Measurements from ENCODE around the gene OR13C2. TPM values are rescaled to one million over a fixed set of nuclear protein-coding genes. Genes with fewer than 3 reads are reported as not detected.

OR13C2 gene
- total RNA-seq, 1 donor from 2014 or later: not detected

- DNase-seq (ENCODE audit: low spot score) (no peak), ATAC-seq (no peak)
- intact Hi-C loops (cut with DNase I): no loop called here
Measured at GRCh38 chr9:104556830-104557634, 48.4 kb downstream of the OR13C2 start.

DNA sequence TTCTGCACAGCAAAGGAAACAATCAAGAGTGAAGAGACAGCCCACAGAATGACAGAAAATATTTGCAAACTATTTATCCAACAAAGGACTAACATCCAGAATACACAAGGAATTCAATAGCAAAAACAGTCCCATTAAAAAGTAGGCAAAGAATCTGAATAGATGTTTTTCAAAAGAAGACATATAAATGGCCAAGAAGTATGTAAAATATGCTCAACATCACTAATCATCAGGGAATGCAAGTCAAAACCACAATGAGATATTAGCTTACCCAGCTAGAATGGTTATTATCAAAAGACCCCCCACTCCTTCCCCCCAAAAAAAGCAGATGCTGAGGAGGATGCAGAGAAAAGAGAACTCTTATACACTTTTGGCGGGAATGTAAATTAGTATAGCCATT, 49.9 kb downstream of the OR13C2 start:
- no peak for ATAC-seq
- intact Hi-C loops (cut with DNase I): no loop called here
- DNase-seq (ENCODE audit: low spot score): no peak

Other genes with a start within 250 kb of the OR13C2 start
- not detected for gene OR13F1, start 101.4 kb downstream of the OR13C2 start, total RNA-seq
- gene OR13C4, start 78.4 kb downstream of the OR13C2 start, total RNA-seq: not detected
- not detected for gene OR13C3, start 68.8 kb downstream of the OR13C2 start, total RNA-seq
- gene OR13C8, start 36.5 kb downstream of the OR13C2 start, total RNA-seq: not detected
- gene OR13C5, start 6.2 kb downstream of the OR13C2 start, total RNA-seq: not detected
- gene OR13C9, start 12.6 kb upstream of the OR13C2 start, total RNA-seq: not detected
- gene OR13D1, start 88.9 kb upstream of the OR13C2 start, total RNA-seq: not detected
- gene NIPSNAP3A, start 142.1 kb upstream of the OR13C2 start, total RNA-seq: 28.9 TPM
- gene NIPSNAP3B, start 158.5 kb upstream of the OR13C2 start, total RNA-seq: 5.7 TPM